ENCODE measurements around the gene ST8SIA6.

Gene ST8SIA6

DNA sequence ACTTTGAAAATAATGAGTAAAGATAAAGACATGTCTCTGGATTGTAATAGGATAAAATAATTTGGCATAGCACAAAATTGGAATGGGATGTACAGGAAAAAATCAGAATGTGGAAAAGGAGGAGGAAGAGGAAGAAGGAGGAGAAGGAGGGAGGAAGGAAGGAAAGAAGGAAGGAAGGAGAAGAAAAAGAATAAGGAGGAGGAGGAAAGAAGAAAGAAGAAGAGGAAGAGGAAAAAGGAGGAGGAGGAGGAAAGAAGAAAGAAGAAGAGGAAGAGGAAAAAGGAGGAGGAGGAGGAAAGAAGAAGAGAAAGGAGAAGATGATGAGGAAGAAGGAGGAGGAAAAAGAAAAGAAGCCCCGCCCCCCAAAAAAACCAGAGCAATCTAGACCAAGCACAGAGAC, 95.9 kb downstream of the ST8SIA6 start:
- TF ChIP-seq, protein P1, sequence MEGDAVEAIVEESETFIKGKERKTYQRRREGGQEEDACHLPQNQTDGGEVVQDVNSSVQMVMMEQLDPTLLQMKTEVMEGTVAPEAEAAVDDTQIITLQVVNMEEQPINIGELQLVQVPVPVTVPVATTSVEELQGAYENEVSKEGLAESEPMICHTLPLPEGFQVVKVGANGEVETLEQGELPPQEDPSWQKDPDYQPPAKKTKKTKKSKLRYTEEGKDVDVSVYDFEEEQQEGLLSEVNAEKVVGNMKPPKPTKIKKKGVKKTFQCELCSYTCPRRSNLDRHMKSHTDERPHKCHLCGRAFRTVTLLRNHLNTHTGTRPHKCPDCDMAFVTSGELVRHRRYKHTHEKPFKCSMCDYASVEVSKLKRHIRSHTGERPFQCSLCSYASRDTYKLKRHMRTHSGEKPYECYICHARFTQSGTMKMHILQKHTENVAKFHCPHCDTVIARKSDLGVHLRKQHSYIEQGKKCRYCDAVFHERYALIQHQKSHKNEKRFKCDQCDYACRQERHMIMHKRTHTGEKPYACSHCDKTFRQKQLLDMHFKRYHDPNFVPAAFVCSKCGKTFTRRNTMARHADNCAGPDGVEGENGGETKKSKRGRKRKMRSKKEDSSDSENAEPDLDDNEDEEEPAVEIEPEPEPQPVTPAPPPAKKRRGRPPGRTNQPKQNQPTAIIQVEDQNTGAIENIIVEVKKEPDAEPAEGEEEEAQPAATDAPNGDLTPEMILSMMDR (IDR thresholded peaks at IDR 0.05; ENCODE audit: borderline replicate concordance, insufficient read depth, low read depth, low read length), result no peak
- no peak overlapping the region for H3K4me3 ChIP-seq (ENCODE audit: low read depth, low read length)

DNA sequence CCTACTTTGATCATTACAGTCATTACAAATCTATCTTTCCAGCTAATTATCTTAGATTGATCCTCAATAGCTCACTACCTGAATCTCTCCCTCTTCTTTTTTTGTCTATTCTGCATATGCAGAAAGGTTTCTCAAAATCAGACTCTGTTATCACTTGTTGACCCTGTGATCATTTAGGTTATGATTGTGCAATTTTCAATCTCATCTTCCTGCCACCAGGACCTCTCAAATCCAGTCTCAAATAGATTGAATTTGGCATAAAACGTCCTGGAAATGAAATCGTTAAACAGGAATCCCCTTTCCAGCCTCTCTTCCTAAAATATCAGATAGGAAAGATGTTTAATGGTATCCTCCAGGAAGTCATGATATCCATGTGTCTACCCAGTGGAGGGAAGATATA, 96.6 kb downstream of the ST8SIA6 start:
- no peak overlapping the region for H3K4me3 ChIP-seq (ENCODE audit: low read depth, low read length)
- TF ChIP-seq, protein P1 (IDR thresholded peaks at IDR 0.05; ENCODE audit: borderline replicate concordance, insufficient read depth, low read depth, low read length), result no peak

DNA sequence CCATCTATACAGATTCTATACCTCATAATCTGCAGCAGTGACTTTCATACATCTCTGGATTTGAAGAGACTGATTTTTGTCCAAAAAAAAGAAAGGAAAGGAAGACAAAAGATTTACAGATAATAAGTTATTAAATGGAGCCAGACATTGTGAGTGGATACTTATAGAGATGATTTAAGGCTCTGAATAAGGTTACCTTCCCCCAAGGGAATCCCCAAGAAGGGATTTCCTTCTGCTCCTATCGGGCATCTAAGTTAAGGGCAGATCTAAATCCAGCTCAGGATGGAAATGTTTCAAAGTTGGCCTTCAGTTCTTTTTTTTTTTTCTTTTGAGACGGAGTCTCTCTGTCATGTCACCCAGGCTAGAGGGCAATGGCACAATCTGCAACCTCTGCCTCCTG, 97.6 kb downstream of the ST8SIA6 start:
- no peak overlapping the region for H3K4me3 ChIP-seq (ENCODE audit: low read depth, low read length)
- TF ChIP-seq, protein P1 (IDR thresholded peaks at IDR 0.05; ENCODE audit: borderline replicate concordance, insufficient read depth, low read depth, low read length), result no peak

DNA sequence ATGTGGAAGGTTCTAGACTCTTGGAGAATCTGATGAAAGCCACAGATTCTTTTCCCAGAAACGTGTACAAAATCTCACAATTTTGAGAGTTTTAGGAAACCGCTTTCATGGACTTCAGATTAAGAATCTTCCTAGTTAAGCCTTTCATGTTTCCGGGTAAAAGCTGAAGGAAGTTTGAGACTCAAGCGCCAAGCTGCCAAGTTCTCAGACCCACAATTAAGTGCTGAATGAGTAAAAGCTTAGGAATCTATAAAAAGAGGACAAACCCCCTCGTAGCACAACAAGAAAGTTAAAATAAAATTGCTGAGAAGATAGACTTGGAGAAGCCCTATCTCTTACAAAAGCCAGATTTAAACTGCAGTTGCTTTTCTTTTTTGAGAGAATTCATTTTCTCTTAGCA, 99.6 kb downstream of the ST8SIA6 start:
- H3K4me3 ChIP-seq (ENCODE audit: low read depth, low read length), result no peak overlapping the region
- TF ChIP-seq, protein P1 (IDR thresholded peaks at IDR 0.05; ENCODE audit: borderline replicate concordance, insufficient read depth, low read depth, low read length), result no peak

DNA sequence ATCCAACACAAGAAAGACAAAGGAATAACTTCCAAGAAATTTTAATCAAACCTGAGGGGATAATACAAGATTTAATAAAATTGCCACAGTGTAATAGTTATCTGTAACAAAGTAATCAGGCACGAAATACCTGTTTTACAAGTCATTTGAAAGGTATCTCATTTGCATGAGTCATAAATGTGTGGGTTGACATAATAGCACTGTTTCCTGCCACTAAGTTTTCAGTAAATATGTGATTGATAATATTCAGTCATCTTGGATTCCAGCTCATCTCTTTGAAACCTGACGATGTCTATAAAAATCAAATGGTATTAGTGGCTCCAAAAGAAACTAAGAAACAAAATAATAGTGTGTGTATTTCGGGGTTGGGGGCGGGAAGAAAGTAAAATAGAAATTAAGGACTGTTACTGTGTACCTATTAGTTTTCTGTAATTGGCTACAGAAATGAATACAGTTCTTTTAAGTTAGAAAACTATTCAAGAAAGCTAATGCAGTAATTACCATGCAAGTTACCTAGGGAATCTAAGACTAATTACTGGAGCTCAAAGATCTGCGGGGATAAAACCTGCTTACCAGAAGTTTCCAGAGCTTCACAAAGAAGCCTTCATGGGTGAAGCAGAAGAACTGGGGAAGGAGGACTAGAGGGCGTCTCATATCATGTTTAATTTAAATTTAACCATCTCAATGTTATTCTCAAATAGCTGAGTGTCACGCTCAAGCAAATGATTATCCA, 100.7 kb downstream of the ST8SIA6 start:
- no peak overlapping the region for H3K4me3 ChIP-seq (ENCODE audit: low read depth, low read length)
- TF ChIP-seq, protein P1 (IDR thresholded peaks at IDR 0.05; ENCODE audit: borderline replicate concordance, insufficient read depth, low read depth, low read length), result no peak

DNA sequence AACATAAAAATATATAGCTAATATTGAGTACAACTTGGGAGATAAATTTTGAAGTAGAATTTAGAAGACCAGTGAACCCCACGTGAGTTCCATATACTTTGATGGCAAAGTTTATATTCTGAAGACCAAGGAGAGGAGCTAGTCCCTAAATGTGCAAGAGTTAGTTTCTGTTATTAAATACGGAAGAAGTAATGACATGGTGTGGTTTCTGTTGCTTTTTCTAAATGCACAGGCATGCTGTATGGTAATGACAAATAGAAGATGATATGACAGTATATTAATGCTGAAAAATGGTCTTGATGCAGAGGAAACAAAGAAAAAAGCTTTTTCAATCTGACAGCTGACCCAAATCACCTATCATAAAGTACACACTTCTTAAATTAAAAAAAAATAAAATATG, 101.8 kb downstream of the ST8SIA6 start:
- TF ChIP-seq, protein P1 (IDR thresholded peaks at IDR 0.05; ENCODE audit: borderline replicate concordance, insufficient read depth, low read depth, low read length), result no peak

DNA sequence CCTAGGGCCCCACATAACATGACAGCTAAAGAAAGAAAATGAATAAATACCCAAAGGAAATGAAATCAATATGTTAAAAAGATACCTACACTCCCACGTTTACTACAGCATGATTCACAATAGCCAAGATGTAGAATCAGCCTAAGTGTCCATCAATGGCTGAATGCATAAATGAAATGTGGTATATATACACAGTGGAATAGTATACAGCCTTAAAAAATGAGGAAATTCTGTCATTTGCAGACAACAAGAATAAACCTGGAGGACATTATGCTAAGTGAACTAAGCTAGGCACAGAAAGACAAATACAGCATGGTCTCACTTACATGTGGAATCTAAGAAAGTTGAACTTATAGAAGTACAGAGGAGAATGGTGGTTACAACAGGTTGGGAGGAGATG, 102.9 kb downstream of the ST8SIA6 start:
- H3K4me3 ChIP-seq (ENCODE audit: low read depth, low read length), result no peak overlapping the region
- TF ChIP-seq, protein P1 (IDR thresholded peaks at IDR 0.05; ENCODE audit: borderline replicate concordance, insufficient read depth, low read depth, low read length), result no peak

More for the DNA sequence above, 101.8 kb downstream of the ST8SIA6 start:
- no peak overlapping the region for H3K4me3 ChIP-seq (ENCODE audit: low read depth, low read length)

Measured in GM12875 (cell line).